MM.1S (cell line): Measurements from ENCODE around the gene HELLS.

Experiments
- EZH2 ChIP-seq: fragments of 300-600 bp; sonication (generic); optimal IDR thresholded peaks from 2 replicates; pipeline ENCODE3; 2017; ENCODE audit warnings: low read depth, mild to moderate bottlenecking, antibody characterized with exemption, low read length, mixed read lengths
- EZH2phosphoT487 ChIP-seq: fragments of 300-600 bp; sonication (generic); IDR thresholded peaks from 2 replicates; pipeline ENCODE4 v1.6.1; 2018; ENCODE audit warnings: antibody characterized with exemption, low read length
- TF ChIP-seq, protein P1 (sequence below): fragments of 300-600 bp; sonication (generic); IDR thresholded peaks from 2 replicates; pipeline ENCODE4 v1.5.1; 2016; ENCODE audit warnings: antibody characterized with exemption, low read length, mixed read lengths

DNA sequence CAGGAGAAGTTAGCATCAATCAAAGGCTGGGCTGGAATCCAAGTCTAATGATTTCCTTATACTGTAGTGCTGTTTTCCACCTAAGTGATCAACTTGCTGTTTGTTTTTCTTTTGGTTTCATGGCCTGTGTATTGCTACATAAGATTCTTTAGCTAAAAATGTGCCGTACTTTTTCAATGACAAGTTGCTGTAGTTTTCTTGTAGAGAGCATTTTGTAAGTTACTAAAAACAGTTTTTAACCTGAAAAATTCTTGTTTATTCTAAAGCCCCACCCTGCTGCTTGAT lies 1.3 kb downstream of the HELLS start:
- TF ChIP-seq, protein P1, sequence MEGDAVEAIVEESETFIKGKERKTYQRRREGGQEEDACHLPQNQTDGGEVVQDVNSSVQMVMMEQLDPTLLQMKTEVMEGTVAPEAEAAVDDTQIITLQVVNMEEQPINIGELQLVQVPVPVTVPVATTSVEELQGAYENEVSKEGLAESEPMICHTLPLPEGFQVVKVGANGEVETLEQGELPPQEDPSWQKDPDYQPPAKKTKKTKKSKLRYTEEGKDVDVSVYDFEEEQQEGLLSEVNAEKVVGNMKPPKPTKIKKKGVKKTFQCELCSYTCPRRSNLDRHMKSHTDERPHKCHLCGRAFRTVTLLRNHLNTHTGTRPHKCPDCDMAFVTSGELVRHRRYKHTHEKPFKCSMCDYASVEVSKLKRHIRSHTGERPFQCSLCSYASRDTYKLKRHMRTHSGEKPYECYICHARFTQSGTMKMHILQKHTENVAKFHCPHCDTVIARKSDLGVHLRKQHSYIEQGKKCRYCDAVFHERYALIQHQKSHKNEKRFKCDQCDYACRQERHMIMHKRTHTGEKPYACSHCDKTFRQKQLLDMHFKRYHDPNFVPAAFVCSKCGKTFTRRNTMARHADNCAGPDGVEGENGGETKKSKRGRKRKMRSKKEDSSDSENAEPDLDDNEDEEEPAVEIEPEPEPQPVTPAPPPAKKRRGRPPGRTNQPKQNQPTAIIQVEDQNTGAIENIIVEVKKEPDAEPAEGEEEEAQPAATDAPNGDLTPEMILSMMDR = no peak
- TF ChIP-seq EZH2 (no peak), EZH2phosphoT487 (no peak)
